H9 (cell line): ENCODE results near the gene LSM4. TPM values are rescaled to one million over a fixed set of nuclear protein-coding genes. Genes with fewer than 3 reads are reported as not detected.

Experiments used
- DNase-seq: peaks from one replicate; pipeline ENCODE4 v3.0.0-alpha.2; 2017
- H2AFZ ChIP-seq: one replicate; pipeline ENCODE4 v1.6.1; 2013; ENCODE audit warnings: mild to moderate bottlenecking, low read length, control low read depth, moderate library complexity
- H2AK5ac ChIP-seq: 2 replicates; pipeline ENCODE4 v1.6.1; 2013; ENCODE audit warnings: low read length, control low read depth, mixed read lengths; ENCODE audit not compliant: insufficient read length
- H2BK120ac ChIP-seq: one replicate; pipeline ENCODE4 v1.6.1; 2013; ENCODE audit warnings: low read depth, mild to moderate bottlenecking, low read length, control low read depth, inconsistent platforms; ENCODE audit not compliant: poor library complexity, severe bottlenecking
- H2BK12ac ChIP-seq: 2 replicates; pipeline ENCODE4 v1.6.1; 2013; ENCODE audit warnings: low read length, control low read depth, mixed read lengths, low read depth; ENCODE audit not compliant: insufficient read length
- H2BK15ac ChIP-seq: 2 replicates; pipeline ENCODE4 v1.6.1; 2013; ENCODE audit warnings: low read depth, low read length, control low read depth
- H2BK20ac ChIP-seq: one replicate; pipeline ENCODE4 v1.6.1; 2013; ENCODE audit warnings: low read depth, mild to moderate bottlenecking, low read length, control low read depth, inconsistent platforms; ENCODE audit not compliant: poor library complexity, severe bottlenecking
- H2BK5ac ChIP-seq: 2 replicates; pipeline ENCODE4 v1.6.1; 2013; ENCODE audit warnings: low read length, control low read depth, mixed read lengths; ENCODE audit not compliant: insufficient read length
- H3K14ac ChIP-seq: 2 replicates; pipeline ENCODE4 v1.6.1; 2013; ENCODE audit warnings: low read length, control low read depth; ENCODE audit not compliant: insufficient read depth
- H3K18ac ChIP-seq: 2 replicates; pipeline ENCODE4 v1.6.1; 2013; ENCODE audit warnings: low read depth, mild to moderate bottlenecking, mixed read lengths, low read length, control low read depth; ENCODE audit not compliant: insufficient read length
- H3K23ac ChIP-seq: 2 replicates; pipeline ENCODE4 v1.6.1; 2013; ENCODE audit warnings: low read length, control low read depth, mixed read lengths, low read depth; ENCODE audit not compliant: insufficient read length
- H3K23me2 ChIP-seq: 2 replicates; pipeline ENCODE4 v1.6.1; 2013; ENCODE audit warnings: low read depth, mild to moderate bottlenecking, mixed read lengths, low read length, control low read depth; ENCODE audit not compliant: insufficient read length, poor library complexity, severe bottlenecking
- H3K27ac ChIP-seq: 2 replicates; pipeline ENCODE4 v1.5.1; 2013; ENCODE audit warnings: low read length, control low read depth, mixed read lengths, low read depth; ENCODE audit not compliant: insufficient read length
- H3K27me3 ChIP-seq: 2 replicates; pipeline ENCODE4 v1.6.1; 2013; ENCODE audit warnings: low read length, control low read depth, inconsistent platforms; ENCODE audit not compliant: insufficient read depth
- H3K4ac ChIP-seq: 2 replicates; pipeline ENCODE4 v1.6.1; 2013; ENCODE audit warnings: low read depth, mild to moderate bottlenecking, control low read depth, inconsistent platforms, low read length, moderate library complexity
- H3K4me1 ChIP-seq: 2 replicates; pipeline ENCODE4 v1.6.1; 2013; ENCODE audit warnings: low read length, control low read depth, inconsistent platforms; ENCODE audit not compliant: insufficient read depth
- H3K4me2 ChIP-seq: 2 replicates; pipeline ENCODE4 v1.6.1; 2013; ENCODE audit warnings: low read length, control low read depth, mixed read lengths; ENCODE audit not compliant: insufficient read length, insufficient read depth
- H3K56ac ChIP-seq: 2 replicates; pipeline ENCODE4 v1.6.1; 2013; ENCODE audit warnings: low read depth, mild to moderate bottlenecking, mixed read lengths, low read length, control low read depth; ENCODE audit not compliant: insufficient read length
- H3K79me1 ChIP-seq: 2 replicates; pipeline ENCODE4 v1.6.1; 2013; ENCODE audit warnings: low read depth, mild to moderate bottlenecking, moderate library complexity, low read length, control low read depth, inconsistent platforms; ENCODE audit not compliant: insufficient read depth, poor library complexity, severe bottlenecking
- H3K79me2 ChIP-seq: 2 replicates; pipeline ENCODE4 v1.6.1; 2013; ENCODE audit warnings: low read length, control low read depth, inconsistent platforms; ENCODE audit not compliant: insufficient read depth
- H3K9ac ChIP-seq: 2 replicates; pipeline ENCODE4 v1.6.1; 2013; ENCODE audit warnings: low read length, control low read depth, mixed read lengths; ENCODE audit not compliant: insufficient read length; ENCODE audit errors: extremely low read depth
- H3K9me3 ChIP-seq: one replicate; pipeline ENCODE4 v1.6.1; 2013; ENCODE audit warnings: low read depth, low read length, inconsistent platforms; ENCODE audit not compliant: control insufficient read depth
- H3T11ph ChIP-seq: one replicate; pipeline ENCODE4 v1.6.1; 2013; ENCODE audit warnings: mild to moderate bottlenecking, low read length, control low read depth, inconsistent platforms
- H4K20me1 ChIP-seq: one replicate; pipeline ENCODE4 v1.6.1; 2013; ENCODE audit not compliant: control insufficient read depth, insufficient read length, insufficient read depth
- H4K5ac ChIP-seq: 2 replicates; pipeline ENCODE4 v1.6.1; 2013; ENCODE audit warnings: low read depth, mild to moderate bottlenecking, mixed read lengths, low read length, control low read depth; ENCODE audit not compliant: insufficient read length
- H4K8ac ChIP-seq: replicated peaks from 2 replicates; pipeline ENCODE4 v1.6.1; 2013; ENCODE audit warnings: low read length, control low read depth, mixed read lengths, low read depth; ENCODE audit not compliant: insufficient read length
- H4K91ac ChIP-seq: 2 replicates; pipeline ENCODE4 v1.6.1; 2013; ENCODE audit warnings: low read depth, mild to moderate bottlenecking, moderate library complexity, mixed read lengths, low read length, control low read depth; ENCODE audit not compliant: insufficient read length
- H3K27ac Mint-ChIP-seq, 3 experiments: 2 replicates in 2 of 3; 3 replicates in 1 of 3; pipeline ENCODE4 v1.8.0; 2020 to 2021; ENCODE audit warnings: mixed read lengths in 3 of 3, mild to moderate bottlenecking in 1 of 3, moderate library complexity in 1 of 3
- H3K27me3 Mint-ChIP-seq: 2 replicates; pipeline ENCODE4 v1.8.0; 2021; ENCODE audit warnings: low read depth, mild to moderate bottlenecking, moderate library complexity, mixed read lengths
- H3K36me3 Mint-ChIP-seq, 3 experiments: 2 replicates in 2 of 3; 3 replicates in 1 of 3; pipeline ENCODE4 v1.8.0; 2020 to 2021; ENCODE audit warnings: low read depth in 3 of 3, mixed read lengths in 3 of 3; ENCODE audit not compliant: insufficient read depth in 1 of 3
- H3K4me1 Mint-ChIP-seq, 2 experiments: 2 replicates each; pipeline ENCODE4 v1.8.0; 2020; ENCODE audit warnings: mixed read lengths in 2 of 2
- H3K4me3 Mint-ChIP-seq, 2 experiments: 2 replicates in 1 of 2; 3 replicates in 1 of 2; pipeline ENCODE4 v1.8.0; 2020 to 2021; ENCODE audit warnings: mild to moderate bottlenecking in 2 of 2, mixed read lengths in 2 of 2, moderate library complexity in 1 of 2
- H3K9me3 Mint-ChIP-seq, 2 experiments: 2 replicates in 1 of 2; 3 replicates in 1 of 2; pipeline ENCODE4 v1.8.0; 2020; ENCODE audit warnings: mild to moderate bottlenecking in 2 of 2, mixed read lengths in 2 of 2, moderate library complexity in 1 of 2
- WGBS: extraction: QIAGEN DNeasy Blood & Tissue Kit; methylation state at CpG from one replicate; pipeline ENCODE4 v1.1.7; 2013; ENCODE audit warnings: missing lambda C conversion rate, low lambda C conversion rate, mixed read lengths; ENCODE audit not compliant: insufficient read length; ENCODE audit errors: extremely low coverage; 5-methylcytosine and 5-hydroxymethylcytosine counted together
- total RNA-seq: library from RNA; stranded (reverse); gene quantifications from 2 replicates; pipeline ENCODE4 v1.2.1, GENCODE V29; 2021
- TF ChIP-seq, protein P1 (sequence below): fragments of 200-600 bp; sonication (generic); conservative IDR thresholded peaks from 3 replicates; pipeline ENCODE4 v1.8.0; 2021; ENCODE audit warnings: antibody characterized with exemption, mild to moderate bottlenecking

LSM4 gene
- total RNA-seq, 1 experiment from 2014 or later = 342 TPM

- H3K27ac ChIP-seq = peak overlapping the region; percentile 85
- no peak overlapping the region for H4K91ac ChIP-seq
- peak overlapping the region; percentile 84 to 94 for H3K4me3 Mint-ChIP-seq
- peak; percentile 94 for DNase-seq
- H4K5ac ChIP-seq = no peak overlapping the region
- H2AFZ ChIP-seq = no peak overlapping the region
- H3K4me1 ChIP-seq = no peaks in the 10 kb centered on the region
- peaks cover 5 to 27% (median 22%) of the 10 kb centered on the region in 3 experiments; a peak in 6 of 7 replicates for H3K36me3 Mint-ChIP-seq
- H3T11ph ChIP-seq = no peak overlapping the region
- H3K27me3 ChIP-seq = no peaks in the 10 kb centered on the region
- H3K4me2 ChIP-seq = peak overlapping the region; percentile 59
- no peak overlapping the region for H4K8ac ChIP-seq
- no peak overlapping the region for H3K56ac ChIP-seq
- H2BK15ac ChIP-seq = no peak overlapping the region
- peaks cover 9% of the 10 kb centered on the region; the same call in 1 of the 2 replicates for H3K79me2 ChIP-seq
- peak overlapping the region; percentile 37; the same call in 1 of the 2 replicates for H3K4ac ChIP-seq
- H3K14ac ChIP-seq = peak overlapping the region; percentile 92
- peaks cover 0 to 4% of the 10 kb centered on the region in 2 experiments; a peak in 3 of 5 replicates for H3K9me3 Mint-ChIP-seq
- no CpG with 5 or more reads among the region's 55 CpGs for WGBS
- H3K9me3 ChIP-seq = no peaks in the 10 kb centered on the region
- H2AK5ac ChIP-seq = no peak overlapping the region
- no peak overlapping the region for H2BK5ac ChIP-seq
- no peak overlapping the region for H2BK12ac ChIP-seq
- TF ChIP-seq, protein P1, sequence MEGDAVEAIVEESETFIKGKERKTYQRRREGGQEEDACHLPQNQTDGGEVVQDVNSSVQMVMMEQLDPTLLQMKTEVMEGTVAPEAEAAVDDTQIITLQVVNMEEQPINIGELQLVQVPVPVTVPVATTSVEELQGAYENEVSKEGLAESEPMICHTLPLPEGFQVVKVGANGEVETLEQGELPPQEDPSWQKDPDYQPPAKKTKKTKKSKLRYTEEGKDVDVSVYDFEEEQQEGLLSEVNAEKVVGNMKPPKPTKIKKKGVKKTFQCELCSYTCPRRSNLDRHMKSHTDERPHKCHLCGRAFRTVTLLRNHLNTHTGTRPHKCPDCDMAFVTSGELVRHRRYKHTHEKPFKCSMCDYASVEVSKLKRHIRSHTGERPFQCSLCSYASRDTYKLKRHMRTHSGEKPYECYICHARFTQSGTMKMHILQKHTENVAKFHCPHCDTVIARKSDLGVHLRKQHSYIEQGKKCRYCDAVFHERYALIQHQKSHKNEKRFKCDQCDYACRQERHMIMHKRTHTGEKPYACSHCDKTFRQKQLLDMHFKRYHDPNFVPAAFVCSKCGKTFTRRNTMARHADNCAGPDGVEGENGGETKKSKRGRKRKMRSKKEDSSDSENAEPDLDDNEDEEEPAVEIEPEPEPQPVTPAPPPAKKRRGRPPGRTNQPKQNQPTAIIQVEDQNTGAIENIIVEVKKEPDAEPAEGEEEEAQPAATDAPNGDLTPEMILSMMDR = peak; percentile 95
- peak overlapping the region; percentile 25 for H2BK120ac ChIP-seq
- no peak overlapping the region for H2BK20ac ChIP-seq
- peaks cover 7% of the 10 kb centered on the region for H3K23me2 ChIP-seq
- H3K9ac ChIP-seq = peak overlapping the region; percentile 84
- H3K23ac ChIP-seq = no peak overlapping the region
- H3K79me1 ChIP-seq = peaks cover 3% of the 10 kb centered on the region
- peaks cover 24 to 27% of the 10 kb centered on the region in 2 experiments for H3K4me1 Mint-ChIP-seq
- peak overlapping the region; percentile 95 for H3K18ac ChIP-seq
- H3K27ac Mint-ChIP-seq = peak overlapping the region; percentile 97 to 100 (median 98)
- no peaks in the 10 kb centered on the region for H4K20me1 ChIP-seq
- no peaks in the 10 kb centered on the region; the same call in 1 of the 2 replicates for H3K27me3 Mint-ChIP-seq
Observed at GRCh38 chr19:18279516-18280246, 43.2 kb downstream of the LSM4 start.
